ENCODE data around the gene GJD2.

GJD2 gene

DNA sequence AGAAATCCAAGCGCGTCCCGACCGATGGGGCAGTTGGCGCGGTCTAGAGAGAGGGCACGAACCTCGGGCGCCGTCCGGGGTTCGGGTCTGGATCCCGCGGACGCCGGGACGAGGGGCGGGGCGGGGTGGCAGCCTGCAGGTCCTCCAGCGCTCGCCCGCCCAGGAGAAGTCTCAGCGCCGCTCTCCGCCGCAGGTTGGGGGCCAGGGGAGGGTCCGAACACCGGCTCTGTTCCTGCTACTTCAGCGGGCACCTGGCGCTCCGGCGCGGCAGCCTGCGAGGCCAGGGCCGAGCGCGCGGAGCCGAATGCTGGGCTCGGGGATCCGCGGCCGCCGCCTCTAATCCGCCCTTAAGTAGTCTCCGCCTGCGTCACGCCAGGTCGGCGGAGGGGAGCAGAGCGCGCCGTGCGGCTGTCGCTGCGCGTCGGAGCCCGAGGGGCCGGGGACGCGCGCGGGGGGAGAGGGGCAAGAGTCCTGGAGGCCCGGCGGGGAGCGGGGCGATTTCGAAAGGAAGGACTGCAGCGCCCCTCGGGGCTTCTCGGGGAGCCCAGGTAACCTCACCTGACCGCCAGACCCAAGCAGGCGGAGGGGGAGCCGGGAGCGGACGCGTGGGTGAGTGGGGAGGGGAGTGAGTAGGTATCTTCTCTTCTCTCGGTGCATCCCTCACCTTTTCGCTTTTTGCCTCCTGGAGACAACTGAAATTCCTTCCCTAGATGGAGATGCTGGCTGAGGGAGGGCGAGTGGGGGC is at the start of gene GJD2:
GJD2 (minus strand) TSS at position 325 of the 745 bp plus-strand sequence. CDS start 510 bp downstream, outside the sequence.
- FAIRE-seq = no peak

- no peak for FAIRE-seq
Observed at GRCh38 chr15:34804113-34804512, 49.3 kb upstream of the GJD2 start.

DNA sequence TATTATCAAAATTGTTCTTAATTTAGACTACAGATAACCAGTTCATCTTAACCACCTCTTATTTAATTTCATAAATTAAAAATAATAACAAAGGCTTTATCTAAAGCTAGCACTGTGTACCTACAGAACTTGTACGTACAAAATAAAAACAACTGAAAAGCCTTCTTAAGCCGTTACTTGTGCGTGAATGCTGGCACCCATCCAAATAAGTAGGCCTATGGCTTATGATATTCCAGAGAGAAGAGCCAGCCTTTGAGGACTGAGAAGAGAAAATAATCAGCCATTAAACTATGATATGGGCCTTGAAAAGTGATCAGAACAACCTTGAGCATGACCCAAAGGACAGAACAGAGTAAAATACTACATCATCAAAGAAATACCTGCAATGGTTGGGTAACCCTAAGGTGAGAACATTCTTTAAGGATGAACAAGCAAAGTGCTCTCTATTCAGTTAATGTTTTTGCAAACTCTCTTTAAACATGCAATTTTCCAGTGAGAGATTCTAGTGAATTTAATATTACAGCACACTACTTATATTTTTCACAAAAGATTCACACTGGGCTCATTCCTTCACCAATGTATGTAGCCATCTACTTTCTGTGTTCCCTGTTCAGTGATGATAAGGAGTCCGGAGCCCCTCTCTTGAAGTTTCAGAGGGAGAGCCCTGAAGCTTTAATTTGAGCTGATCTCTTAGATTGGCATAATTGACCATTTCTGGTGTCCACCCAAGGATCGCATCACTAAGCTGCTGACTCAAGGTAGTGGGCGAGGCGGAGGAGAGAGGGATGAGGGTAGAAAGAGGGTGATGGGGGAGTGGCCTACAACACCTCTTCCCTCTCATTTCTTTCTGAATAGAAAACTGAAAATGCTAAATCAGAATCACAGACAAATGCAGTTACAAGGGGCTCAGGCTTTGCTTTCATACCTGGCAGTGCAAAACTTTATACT is 48.3 kb upstream of the GJD2 start:
- FAIRE-seq = no peak

DNA sequence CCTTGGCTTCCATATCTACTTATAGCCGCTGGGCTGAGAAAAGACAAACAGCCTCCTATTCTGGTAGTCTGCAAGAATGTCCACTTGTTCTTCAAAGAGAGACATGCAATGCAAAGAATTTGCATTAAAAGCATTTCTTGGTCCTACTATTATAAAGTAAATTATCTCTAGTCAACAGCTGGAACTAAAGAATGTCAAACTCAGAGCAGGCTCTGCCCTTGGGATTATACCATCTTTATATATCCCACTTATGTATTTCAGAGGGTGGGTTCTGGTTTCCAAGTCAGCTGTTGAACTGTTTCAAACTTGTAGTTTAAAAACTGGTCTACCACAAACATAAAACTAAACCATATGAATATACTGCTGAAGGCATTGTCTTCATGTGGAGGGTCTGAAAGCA is 47.6 kb upstream of the GJD2 start:
- no peak for FAIRE-seq

- no peak for FAIRE-seq
Observed at GRCh38 chr15:34799149-34800101, 44.6 kb upstream of the GJD2 start.

- FAIRE-seq = no peak
Observed at GRCh38 chr15:34796847-34797435, 42.1 kb upstream of the GJD2 start.

DNA sequence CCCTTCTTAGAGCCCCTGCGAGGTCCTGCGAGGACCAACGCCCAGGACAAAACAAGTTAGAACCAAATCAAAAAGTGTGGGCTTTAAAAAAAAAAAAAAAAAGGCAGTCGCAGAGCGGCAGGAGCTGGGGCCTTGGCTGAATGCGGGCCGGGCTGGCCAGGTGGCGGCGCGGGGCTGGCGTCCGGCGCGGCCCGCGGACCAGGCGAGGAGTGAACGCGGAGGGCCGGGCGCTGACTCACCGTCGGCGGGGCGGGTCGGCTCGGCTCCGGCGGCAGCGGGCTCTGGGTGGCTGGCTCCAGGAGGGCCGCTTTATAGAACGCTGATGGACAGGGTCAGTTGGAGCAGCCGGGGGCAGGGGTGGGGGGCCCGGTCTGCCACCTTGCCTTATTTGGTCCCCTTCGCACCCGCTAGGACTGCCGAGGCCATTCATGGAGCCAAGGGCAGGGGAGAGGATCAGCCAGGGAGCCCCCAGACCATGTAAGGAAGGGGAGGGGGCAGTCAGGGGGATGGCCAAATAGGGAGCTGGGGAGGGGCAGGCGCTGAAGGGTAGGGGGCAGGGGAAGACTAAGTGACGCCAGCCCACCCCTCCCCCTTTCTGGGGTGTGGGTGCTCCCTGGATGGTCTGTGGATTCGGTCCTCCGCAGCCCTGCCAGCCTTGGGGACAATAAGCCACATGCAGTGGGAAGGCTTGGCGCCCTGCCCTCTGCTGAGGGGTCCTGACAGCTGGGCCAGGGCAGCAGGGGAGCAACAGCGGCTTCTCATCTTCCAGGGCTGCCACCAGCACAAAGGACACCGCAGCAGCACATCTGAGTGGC is 40.7 kb upstream of the GJD2 start, which contains the start of gene ACTC1:
ACTC1 (minus strand) TSS at position 283 of the 815 bp plus-strand sequence. CDS start 741 bp downstream, outside the sequence.
- FAIRE-seq = no peak

GRCh38 chr15:34794590-34795206 is 39.9 kb upstream of the GJD2 start:
- no peak for FAIRE-seq

GRCh38 chr15:34793901-34794300 is 39.1 kb upstream of the GJD2 start:
- no peak for FAIRE-seq

DNA sequence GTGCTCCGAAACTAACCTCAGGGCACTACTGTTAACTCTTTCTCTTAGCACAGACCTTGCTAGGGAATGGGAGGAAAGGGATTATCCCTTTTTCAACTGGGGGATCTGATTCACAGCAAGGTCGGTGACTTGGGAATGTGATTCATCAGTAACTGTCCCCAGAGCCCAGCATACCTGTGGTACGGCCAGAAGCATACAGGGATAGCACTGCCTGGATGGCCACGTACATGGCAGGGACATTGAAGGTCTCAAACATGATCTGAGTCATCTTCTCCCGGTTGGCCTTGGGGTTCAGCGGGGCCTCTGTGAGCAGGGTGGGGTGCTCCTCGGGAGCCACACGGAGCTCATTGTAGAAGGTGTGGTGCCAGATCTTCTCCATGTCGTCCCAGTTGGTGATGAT is 38.3 kb upstream of the GJD2 start:
- FAIRE-seq = no peak

DNA sequence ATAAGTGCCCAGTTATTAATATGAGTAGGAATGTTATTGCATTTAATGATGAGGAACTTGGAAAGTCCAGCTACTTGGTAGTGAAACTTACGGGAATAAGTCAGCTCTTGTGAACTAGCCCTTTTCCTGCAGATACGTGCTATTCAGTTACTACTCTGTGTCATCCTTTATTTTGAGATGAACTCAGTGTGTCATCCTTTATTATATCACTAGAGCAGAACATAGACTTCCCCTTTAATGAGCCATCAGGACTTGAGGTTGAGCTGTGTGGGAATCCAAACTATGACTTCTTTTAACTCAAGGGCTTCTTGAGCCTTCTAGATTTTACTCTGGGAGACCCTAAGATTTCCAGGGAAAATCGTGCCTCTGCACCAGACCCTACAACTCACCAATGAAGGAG is 36.9 kb upstream of the GJD2 start:
- FAIRE-seq = no peak

- no peak for FAIRE-seq
Observed at GRCh38 chr15:34790121-34790520, 35.3 kb upstream of the GJD2 start.

GRCh38 chr15:34789326-34789725 is 34.5 kb upstream of the GJD2 start:
- no peak for FAIRE-seq

- FAIRE-seq = no peak
Observed at GRCh38 chr15:34786206-34786605, 31.4 kb upstream of the GJD2 start.

GRCh38 chr15:34783991-34784390 is 29.2 kb upstream of the GJD2 start:
- FAIRE-seq = no peak

DNA sequence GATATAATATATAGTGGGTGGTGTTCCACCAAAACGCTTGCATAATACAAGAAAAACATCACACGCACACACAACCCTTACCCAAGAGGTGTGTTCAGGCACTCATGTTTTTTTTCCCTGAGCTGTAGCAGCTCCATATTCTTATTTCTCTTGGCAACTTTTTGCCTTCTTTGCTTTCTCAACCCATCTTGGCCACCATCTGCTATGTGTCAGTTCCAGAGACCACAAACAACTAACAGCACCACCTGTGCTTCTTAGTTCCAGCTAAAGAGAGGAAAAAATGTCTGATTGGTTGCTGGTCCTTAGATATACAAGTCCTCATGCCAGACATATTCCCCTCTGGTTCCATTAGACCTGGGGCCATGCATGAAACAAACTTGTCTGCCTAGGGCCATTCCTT is 28.6 kb upstream of the GJD2 start:
- FAIRE-seq = no peak

DNA sequence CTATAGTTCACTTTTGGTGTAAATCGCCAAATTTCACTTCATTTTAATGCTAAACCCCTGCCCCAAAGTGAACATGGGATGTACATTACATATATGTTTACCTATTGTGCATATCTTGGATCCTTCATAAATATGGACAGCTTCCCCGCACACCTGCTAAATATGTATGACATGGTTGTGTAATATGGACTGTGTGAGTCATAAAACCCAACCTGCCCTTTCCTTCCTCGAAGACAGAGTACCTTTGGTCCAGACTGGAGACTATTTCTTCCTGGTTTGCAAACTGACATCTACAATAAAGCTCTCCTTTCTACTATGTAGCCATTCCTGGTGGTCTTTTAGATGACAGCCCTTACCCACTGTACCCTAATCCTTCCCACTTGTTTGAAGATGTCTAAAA is 28.1 kb upstream of the GJD2 start:
- FAIRE-seq = no peak

- no peak for FAIRE-seq
Observed at GRCh38 chr15:34780725-34781124, 25.9 kb upstream of the GJD2 start.

- FAIRE-seq = no peak
Observed at GRCh38 chr15:34776606-34777105, 21.9 kb upstream of the GJD2 start.

- FAIRE-seq = no peak
Observed at GRCh38 chr15:34773917-34774316, 19.1 kb upstream of the GJD2 start.

- no peak for FAIRE-seq
Observed at GRCh38 chr15:34773013-34773412, 18.2 kb upstream of the GJD2 start.

All from colon (tissue), 2 donors.